NCI-H748 treated with DMSO at 0.1 percent for 48 hours (cell line): ENCODE measurements around the gene CCT8.
A peak's percentile ranks its signal among the peaks of the same experiment; 100 is the strongest.

Experiments used
- DNase-seq: peaks from one replicate; lab custom pipeline; 2025; lab: John Stamatoyannopoulos, UW

CCT8 gene

GRCh38 chr21:29077651-29078090 is 4.2 kb upstream of the CCT8 start:
- DNase-seq = peak; percentile 24

GRCh38 chr21:29076731-29077640 is 3.5 kb upstream of the CCT8 start:
- DNase-seq = peak; percentile 47

- no peak for DNase-seq
Observed at GRCh38 chr21:29075706-29076466, 2.4 kb upstream of the CCT8 start.

- no peak for DNase-seq
Observed at GRCh38 chr21:29074783-29075182, 1.3 kb upstream of the CCT8 start.

DNA sequence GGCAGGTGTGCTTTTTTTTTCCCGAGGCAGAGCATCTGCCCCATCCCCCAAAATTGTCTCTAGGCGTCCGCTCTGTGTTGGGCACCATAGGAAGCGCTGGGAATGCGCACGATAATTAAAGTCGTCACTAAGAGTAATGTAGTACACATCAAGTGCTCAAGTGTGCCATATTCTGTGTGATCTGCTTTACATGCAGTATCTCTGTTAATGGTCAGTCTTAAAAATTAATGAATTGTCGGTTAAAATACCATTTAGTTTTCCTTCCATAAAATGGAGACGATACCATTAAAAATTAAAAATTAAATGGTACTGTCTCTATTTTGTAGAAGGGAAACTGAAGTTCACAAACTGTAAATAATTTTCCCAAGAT is 544 bp upstream of the CCT8 start:
- no peak for DNase-seq

DNA sequence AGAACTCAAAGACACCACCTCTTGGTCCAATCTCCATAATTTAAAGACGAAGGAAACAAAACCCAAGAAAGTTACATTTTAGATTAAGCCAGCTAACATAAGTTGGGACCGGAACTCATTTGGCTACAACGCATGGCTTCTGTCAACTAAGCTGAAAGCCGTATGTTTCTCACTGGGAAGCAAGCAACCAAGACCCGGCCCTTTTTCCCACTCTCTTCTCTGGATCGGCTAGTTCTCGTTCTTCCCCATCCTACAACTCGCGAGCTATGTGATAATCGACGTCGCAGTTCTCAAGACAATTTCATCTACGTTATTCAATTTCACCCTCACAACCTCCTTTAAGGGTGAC is 601 bp downstream of the CCT8 start:
- no peak for DNase-seq

DNA sequence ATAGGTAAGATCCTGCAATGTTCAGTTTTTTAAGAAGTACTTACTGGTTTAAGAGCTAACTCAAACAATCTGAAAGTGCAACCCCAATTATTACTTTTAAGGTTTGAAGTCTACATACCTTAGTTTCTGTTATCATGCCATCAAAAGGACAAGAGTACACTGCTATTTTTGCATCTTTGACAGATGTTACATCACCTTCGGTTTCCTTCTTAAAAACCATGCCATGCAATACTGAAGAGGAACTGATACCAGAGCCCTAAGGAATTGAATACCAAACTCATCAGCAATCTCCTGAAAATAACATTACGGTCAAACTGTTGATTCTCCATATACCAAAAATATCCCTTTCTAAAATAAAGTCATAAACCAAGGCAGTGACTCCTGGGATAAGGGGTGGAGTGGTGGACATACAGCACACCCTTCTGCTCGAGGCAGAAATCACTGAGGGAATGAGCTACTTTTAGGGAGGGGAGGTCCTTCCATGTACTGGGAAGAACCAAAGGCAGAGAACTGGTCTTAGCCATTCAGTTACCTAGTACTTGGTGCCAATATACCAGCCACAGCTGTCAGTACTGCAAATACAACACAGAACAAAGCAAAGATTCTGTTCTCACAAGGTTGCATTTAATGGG is 8.5 kb downstream of the CCT8 start:
- DNase-seq = no peak

DNA sequence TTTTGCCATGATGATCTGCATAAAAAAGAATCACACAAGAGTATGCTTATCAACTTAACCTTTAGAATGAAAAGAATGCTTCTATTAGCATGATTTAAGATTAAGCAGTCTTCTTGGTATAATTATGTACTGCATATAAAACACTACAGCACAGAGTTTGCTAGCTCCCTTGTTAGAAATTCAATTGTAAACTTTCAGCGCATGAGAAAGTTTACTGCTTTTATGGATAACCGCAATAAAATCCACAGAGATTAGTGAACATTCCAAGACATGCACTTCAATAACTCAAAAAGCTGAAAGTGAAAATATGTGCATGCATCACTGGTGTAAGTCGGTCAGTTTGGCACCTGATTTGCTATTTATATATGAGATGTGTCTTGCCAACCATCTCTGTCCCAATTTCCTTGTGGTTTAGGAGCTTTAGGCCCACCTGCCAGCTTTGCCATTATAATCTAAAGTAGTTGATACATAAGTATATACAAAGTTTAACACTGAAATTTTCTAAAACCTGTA is 16.9 kb downstream of the CCT8 start:
- no peak for DNase-seq

- no peak for DNase-seq
Observed at GRCh38 chr21:29056005-29056404, 17.4 kb downstream of the CCT8 start.

DNA sequence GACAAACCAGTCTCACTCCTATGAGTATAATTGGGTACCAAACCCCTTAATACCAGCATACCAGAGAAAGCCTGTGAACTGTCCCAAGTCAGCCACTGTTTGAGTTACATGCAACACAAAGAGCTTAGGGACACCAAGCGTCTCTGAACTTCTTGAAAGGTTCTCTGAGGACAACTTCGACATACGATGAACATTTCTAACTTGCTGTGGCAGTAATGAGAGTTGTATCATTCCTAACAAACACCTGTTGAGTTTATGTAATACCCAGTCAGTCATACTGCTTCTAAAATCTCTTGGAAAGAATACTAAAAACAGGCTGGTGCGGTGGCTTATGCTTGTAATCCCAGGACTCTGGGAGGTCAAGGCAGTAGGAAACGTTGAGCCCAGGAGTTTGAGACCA is 18.4 kb downstream of the CCT8 start:
- no peak for DNase-seq

- DNase-seq = no peak
Observed at GRCh38 chr21:29053656-29054055, 19.8 kb downstream of the CCT8 start.

DNA sequence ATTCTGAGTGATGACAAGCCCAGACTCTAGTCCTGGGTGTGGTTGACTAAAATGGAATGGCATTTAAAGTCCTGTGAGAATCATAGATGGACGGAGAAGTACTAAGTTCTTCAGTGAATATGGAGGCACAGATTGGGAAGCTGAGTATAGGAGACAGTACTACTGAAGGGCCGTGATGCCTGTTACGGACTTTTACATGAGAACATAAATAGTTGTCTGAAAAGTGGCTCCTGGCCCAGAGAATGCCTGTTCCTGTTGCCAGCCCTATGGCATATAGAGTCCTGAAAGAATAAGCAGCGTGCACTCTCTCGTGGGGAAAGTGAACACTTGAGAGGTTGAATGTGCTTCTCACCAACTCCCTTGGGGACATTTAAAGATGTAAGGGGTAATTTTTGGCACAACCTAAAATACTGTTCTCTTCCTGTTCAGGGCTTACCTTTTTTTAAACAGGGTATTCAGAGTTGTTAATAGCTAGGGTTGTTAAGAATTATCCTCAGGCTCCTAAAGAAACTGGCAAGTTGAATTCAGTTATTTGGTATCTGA is 20.4 kb downstream of the CCT8 start:
- no peak for DNase-seq

DNA sequence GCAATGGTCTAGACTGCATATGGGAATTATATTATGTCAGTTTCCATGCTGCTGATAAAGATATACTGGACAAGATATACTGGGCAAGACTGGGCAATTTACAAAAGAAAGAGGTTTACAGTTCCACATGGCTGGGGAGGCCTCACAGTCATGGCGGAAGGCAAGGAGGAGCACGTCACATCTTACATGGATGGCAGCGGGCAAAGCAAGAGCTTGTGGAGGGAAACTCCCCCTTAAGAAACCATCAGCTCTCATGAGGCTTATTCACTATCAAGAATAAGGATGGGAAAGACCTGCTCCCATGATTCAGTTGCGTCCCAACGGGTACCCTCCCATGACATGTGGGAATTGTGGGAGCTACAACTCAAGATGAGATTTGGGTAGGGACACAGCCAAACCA is 21.2 kb downstream of the CCT8 start:
- no peak for DNase-seq

DNA sequence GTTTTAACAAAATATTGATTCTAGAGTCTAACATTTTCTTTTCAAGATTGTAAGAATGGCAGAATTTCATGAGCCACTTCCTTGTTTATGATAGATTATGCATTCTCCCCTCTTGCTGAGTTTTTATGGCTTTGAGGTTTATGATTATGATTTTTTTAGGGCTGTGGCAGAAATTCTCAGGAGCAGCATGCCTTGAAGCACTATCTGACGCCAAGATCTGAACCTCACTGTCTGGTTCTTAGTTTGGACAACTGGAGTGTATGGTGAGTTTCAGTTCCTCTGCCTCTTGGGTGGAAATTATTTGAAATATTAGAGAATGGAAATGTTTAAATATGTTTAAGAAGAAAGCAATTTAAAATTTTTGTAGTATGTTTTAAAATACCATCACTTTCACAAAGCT is 38.8 kb downstream of the CCT8 start:
- DNase-seq = no peak

GRCh38 chr21:29033871-29034270 is 39.6 kb downstream of the CCT8 start:
- DNase-seq = no peak

DNA sequence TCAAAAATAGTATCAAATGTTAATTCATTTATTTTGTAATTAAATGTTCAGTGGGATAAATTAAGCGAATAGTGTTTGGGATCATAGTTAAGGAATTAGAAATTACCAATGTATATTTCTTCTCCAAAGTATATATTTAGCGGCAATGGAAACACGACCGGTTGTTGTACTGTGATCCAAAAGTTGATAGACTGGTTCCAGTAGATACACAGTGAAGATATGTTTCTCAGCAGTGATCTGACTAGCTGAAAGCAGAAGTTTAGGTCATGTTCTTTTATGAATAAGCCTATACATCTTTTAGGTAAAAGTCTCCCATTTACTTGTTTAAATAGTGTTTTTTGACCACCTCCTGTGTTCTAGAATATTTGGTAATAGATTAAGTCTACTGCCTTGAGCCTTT is 40.1 kb downstream of the CCT8 start:
- DNase-seq = no peak

- no peak for DNase-seq
Observed at GRCh38 chr21:29030909-29031308, 42.5 kb downstream of the CCT8 start.

DNA sequence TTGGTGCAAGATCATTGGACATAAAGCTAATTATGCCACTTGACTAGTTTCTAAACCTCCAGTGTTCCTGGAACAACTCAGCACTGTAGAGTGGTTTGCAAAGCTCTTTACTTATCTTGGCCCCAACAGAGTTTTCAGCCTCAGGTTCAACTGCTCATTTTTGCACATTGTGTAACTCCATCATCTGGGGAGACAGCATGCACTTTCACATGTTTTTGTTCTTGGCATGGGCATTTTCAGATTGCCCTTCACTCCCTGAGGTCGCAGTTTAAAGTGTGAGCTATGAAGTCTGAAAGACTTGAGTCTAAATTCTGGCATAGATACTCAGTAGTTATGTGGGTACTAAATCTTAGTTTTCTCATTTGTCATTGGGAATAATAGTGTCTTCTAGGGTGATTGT is 43.9 kb downstream of the CCT8 start:
- no peak for DNase-seq

GRCh38 chr21:29025328-29025713 is 48.1 kb downstream of the CCT8 start:
- DNase-seq = no peak

GRCh38 chr21:29024474-29025327 is 48.7 kb downstream of the CCT8 start, which contains the start of gene USP16:
TSS of gene USP16 (plus strand) at chr21:29024668. CDS start at chr21:29027914, 3,246 bp downstream.
- DNase-seq = peak; percentile 91

DNA sequence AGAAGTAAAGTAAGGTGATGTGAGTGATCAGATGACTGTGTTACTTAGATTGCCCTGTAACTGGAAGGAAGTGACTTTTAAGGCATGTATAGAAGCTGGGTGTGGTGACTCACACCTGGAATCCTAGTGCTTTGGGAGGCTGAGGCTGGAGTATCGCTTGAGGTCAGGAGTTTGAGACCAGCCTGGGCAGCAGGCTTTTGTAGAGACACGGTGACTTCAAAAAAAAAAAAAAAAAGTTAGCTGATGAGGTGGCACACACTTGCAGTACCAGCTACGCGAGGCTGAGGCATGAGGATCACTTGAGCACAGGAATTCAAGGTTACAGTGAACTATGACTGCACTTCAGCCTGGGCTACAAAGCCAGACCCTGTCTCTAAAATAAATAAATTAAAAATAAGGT is 51.3 kb downstream of the CCT8 start:
- no peak for DNase-seq
